Measurements from ENCODE around the gene ZSCAN4. TPM values are rescaled to one million over a fixed set of nuclear protein-coding genes. Genes with fewer than 3 reads are reported as not detected.

Gene ZSCAN4
- total and polyA plus RNA-seq, 9 of the 15 experiments (the other 6 are each of a cell fraction or from before 2014, with no cell fraction given): not detected

- TF ChIP-seq, protein P1, sequence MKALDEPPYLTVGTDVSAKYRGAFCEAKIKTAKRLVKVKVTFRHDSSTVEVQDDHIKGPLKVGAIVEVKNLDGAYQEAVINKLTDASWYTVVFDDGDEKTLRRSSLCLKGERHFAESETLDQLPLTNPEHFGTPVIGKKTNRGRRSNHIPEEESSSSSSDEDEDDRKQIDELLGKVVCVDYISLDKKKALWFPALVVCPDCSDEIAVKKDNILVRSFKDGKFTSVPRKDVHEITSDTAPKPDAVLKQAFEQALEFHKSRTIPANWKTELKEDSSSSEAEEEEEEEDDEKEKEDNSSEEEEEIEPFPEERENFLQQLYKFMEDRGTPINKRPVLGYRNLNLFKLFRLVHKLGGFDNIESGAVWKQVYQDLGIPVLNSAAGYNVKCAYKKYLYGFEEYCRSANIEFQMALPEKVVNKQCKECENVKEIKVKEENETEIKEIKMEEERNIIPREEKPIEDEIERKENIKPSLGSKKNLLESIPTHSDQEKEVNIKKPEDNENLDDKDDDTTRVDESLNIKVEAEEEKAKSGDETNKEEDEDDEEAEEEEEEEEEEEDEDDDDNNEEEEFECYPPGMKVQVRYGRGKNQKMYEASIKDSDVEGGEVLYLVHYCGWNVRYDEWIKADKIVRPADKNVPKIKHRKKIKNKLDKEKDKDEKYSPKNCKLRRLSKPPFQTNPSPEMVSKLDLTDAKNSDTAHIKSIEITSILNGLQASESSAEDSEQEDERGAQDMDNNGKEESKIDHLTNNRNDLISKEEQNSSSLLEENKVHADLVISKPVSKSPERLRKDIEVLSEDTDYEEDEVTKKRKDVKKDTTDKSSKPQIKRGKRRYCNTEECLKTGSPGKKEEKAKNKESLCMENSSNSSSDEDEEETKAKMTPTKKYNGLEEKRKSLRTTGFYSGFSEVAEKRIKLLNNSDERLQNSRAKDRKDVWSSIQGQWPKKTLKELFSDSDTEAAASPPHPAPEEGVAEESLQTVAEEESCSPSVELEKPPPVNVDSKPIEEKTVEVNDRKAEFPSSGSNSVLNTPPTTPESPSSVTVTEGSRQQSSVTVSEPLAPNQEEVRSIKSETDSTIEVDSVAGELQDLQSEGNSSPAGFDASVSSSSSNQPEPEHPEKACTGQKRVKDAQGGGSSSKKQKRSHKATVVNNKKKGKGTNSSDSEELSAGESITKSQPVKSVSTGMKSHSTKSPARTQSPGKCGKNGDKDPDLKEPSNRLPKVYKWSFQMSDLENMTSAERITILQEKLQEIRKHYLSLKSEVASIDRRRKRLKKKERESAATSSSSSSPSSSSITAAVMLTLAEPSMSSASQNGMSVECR (CRISPR knock-in tag; IDR thresholded peaks at IDR 0.05): peak; percentile 81; the same call in 1 of the 2 replicates
- TF ChIP-seq POLR2B (IDR thresholded peaks at IDR 0.05; ENCODE audit: low read depth, partially characterized antibody): peak; percentile 1
- TF ChIP-seq EP400 (IDR thresholded peaks at IDR 0.05): peak; percentile 49; the same call in 1 of the 2 replicates
- TF ChIP-seq ZNF282 (CRISPR knock-in tag; IDR thresholded peaks at IDR 0.05): no peak
- no peak for TF ChIP-seq DDX20 (tag; IDR thresholded peaks at IDR 0.05; ENCODE audit: low read depth)
- TF ChIP-seq MXI1 (IDR thresholded peaks at IDR 0.05; ENCODE audit: low read depth, low read length): no peak
- peak; percentile 21 for TF ChIP-seq SAP30 (IDR thresholded peaks at IDR 0.05; ENCODE audit: borderline replicate concordance, insufficient read depth, low read depth, low read length, poor library complexity, severe bottlenecking)
- TF ChIP-seq ATF4 (CRISPR knock-in tag; IDR thresholded peaks at IDR 0.05): no peak
- TF ChIP-seq ZNF263 (CRISPR knock-in tag; IDR thresholded peaks at IDR 0.05; ENCODE audit: borderline replicate concordance): peak; percentile 30; the same call in 1 of the 2 replicates
- no peak; the same call in none of the 2 replicates for TF ChIP-seq L3MBTL2 (IDR thresholded peaks at IDR 0.05)
- TF ChIP-seq NELFE (IDR thresholded peaks at IDR 0.05; ENCODE audit: insufficient read depth, insufficient read length): no peak
- TF ChIP-seq NUFIP1 (IDR thresholded peaks at IDR 0.05; ENCODE audit: partially characterized antibody): no peak
- TF ChIP-seq, protein P2, sequence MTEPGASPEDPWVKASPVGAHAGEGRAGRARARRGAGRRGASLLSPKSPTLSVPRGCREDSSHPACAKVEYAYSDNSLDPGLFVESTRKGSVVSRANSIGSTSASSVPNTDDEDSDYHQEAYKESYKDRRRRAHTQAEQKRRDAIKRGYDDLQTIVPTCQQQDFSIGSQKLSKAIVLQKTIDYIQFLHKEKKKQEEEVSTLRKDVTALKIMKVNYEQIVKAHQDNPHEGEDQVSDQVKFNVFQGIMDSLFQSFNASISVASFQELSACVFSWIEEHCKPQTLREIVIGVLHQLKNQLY (CRISPR knock-in tag; conservative IDR thresholded peaks at IDR 0.05): no peak
- peak; percentile 46 for TF ChIP-seq CHD1 (IDR thresholded peaks at IDR 0.05; ENCODE audit: low read length)
- TF ChIP-seq, protein P3, sequence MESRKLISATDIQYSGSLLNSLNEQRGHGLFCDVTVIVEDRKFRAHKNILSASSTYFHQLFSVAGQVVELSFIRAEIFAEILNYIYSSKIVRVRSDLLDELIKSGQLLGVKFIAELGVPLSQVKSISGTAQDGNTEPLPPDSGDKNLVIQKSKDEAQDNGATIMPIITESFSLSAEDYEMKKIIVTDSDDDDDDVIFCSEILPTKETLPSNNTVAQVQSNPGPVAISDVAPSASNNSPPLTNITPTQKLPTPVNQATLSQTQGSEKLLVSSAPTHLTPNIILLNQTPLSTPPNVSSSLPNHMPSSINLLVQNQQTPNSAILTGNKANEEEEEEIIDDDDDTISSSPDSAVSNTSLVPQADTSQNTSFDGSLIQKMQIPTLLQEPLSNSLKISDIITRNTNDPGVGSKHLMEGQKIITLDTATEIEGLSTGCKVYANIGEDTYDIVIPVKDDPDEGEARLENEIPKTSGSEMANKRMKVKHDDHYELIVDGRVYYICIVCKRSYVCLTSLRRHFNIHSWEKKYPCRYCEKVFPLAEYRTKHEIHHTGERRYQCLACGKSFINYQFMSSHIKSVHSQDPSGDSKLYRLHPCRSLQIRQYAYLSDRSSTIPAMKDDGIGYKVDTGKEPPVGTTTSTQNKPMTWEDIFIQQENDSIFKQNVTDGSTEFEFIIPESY (CRISPR knock-in tag; IDR thresholded peaks at IDR 0.05): peak; percentile 29; the same call in 1 of the 2 replicates
- TF ChIP-seq PHF8 (IDR thresholded peaks at IDR 0.05; ENCODE audit: borderline replicate concordance, low read length): no peak
- TF ChIP-seq ATF1 (CRISPR knock-in tag; IDR thresholded peaks at IDR 0.05): no peak
- TF ChIP-seq ATF1 (tag; IDR thresholded peaks at IDR 0.05): 0 out of 2 replicates have a peak, but pooled peaks have one; percentile 4
These were observed 13.6 kb downstream of the ZSCAN4 start (continued) for GRCh38 chr19:57682226-57682766.
